HG02588 (cell line): ENCODE data around the gene MYO19.
"Not testable (repeated sequence)": the region's sequence is repeated elsewhere in the genome, so short reads cannot be mapped to it uniquely, and the experiment has no call there.

Source experiments
- ATAC-seq: cut with Tn5 transposase; IDR thresholded peaks from one replicate; pipeline ENCODE4 v1.9.1; 2021; ENCODE audit warnings: mild to moderate bottlenecking, moderate library complexity; ENCODE audit not compliant: unreplicated experiment

Gene MYO19

GRCh38 chr17:36500745-36501225, 33.9 kb downstream of the MYO19 start:
- ATAC-seq = no peak

DNA sequence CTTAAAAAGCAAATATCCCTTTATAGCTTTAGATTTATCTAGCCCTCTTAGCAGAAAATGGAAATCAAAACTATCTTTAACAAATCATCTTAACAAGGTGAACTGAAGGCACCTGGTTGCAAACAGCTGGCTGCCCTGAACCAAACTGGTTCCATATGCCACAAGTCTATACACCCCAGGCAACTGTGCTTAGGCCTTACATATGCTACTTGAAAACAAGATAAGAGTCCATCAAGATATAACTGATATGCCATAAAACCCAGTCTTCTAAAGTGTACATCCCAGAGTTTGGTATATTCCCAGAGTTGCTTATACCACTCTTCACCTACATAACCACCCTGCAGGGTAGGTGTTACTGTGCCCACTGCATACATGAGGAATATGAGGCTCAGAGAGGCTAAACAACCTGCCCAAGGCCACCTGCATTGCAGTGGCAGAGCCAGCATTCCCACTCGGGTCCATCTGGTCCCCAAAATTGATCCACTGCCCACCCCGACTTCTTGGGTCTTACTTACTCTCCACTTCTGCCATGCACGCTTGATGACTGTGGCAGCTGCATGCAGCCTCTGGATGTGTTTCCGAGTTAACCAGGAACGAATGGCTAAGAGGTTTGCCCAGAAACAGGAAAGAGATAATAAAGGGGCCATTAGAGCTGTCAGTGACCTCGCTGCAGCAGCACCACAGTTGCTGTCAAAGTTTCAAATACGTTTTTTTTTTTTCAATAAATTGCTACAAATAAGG, 35.9 kb downstream of the MYO19 start:
- no peak for ATAC-seq

GRCh38 chr17:36498155-36498554, 36.5 kb downstream of the MYO19 start:
- no peak for ATAC-seq

GRCh38 chr17:36496018-36496789, 38.5 kb downstream of the MYO19 start:
- no peak for ATAC-seq

DNA sequence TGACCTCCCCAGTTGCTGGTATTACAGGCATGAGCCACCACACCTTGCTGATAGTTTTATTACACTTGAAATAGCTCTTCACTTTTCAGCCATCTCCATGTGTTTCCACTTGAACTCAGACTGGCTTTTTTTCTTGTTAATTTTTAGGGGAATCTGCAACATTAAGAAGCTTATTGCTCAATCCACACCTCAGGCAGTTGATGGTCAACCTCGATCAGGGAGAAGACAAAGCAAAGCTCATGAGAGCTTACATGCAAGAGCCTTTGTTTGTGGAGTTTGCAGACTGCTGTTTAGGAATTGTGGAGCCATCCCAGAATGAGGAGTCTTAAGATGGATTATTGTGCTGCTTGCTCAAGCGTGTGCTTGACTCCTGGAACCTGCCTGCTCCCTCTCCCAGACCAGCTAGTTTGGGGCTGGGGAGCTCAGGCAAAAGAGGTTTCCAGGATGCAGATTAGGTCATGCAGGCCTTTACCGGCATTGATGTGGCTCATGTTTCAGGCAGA, 39.5 kb downstream of the MYO19 start:
- ATAC-seq = no peak

- no peak for ATAC-seq
Measured at GRCh38 chr17:36494674-36495073, 40.0 kb downstream of the MYO19 start.

DNA sequence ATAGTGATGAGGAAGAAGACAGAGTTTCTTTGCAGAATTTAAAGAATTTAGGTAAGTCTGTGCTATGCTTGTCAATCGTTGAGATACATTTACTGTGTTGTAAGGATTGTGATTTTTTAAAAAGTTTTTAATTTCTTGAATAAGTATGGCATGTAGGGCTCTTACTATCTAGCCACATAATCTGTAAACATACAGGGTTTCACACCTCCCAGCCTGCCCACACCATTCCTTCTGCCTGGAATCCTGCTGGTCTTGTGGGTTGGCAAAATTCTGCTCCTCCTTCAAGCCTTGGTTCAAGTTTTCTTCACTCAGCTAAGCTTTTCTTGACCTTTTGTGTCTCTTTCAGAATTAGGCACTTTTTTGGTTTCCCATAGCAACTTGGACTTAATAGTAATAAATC, 40.7 kb downstream of the MYO19 start:
- ATAC-seq = no peak

DNA sequence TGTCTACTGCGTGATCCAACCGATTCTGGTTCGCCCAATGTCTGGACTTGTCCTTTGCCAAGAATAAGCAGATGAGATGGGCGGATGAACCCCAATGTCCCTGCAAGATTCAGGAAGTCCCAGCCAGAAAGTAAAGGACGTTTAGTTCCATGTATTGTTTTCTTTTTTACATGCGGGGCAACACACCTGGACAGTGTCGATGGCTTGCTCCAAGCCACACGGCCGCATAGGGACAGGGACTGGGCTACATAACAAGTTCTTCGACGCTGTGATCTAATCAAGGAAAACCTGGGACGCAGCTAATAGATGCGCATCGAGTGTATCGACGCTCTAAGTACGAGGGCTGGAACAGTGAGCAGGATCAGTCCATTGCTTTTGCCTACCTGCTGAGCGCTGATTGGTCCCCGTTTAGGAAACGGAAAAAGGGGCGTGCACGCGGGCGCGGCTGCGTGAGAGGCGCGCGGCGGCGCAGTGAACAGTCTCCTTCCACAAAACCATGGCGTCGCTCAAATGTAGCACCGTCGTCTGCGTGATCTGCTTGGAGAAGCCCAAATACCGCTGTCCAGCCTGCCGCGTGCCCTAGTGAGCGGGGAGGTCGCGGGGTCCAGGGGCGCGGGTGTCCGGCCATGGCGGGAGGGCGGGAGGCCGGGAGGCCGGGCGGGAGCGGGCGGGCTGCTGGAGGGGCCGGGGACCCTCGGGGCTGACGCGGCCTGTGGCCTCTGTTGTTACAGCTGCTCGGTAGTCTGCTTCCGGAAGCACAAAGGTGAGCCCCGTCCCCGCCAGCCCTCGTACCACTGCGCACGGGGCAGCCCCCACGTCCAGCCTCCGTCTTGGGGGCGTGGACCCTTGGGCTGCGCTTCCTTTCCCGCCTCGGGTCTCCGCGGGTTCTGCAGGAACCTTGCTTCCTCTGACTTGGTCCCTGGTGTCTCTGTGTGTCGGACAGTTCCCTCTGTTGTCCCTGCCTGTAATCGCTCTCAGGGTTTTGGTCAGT, 48.2 kb downstream of the MYO19 start, which contains the start of gene ZNHIT3:
ZNHIT3 (plus strand) TSS at position 478 of the 991 bp plus-strand sequence; CDS start at position 497, 19 bp downstream.
- ATAC-seq = peak; percentile 92

DNA sequence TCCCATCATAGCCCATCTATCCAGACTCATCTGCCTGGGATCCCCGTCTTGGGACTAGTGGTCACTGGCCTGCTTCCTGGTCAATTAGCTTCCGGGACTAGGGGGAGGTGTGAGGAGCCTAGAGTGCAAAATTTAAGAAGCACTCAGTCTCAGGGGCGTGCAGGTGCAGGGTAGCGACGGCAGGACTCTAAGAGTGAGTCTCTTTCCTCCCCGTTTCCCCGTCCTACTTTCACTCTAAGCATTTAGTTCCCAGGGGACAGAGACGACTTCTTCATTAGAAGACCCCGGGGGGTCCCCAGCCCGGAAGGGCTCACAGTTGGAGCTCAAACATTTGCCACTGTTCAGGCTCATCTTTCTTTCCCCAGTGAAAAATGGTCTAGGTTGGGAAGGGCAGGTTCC, 48.9 kb downstream of the MYO19 start:
- no peak for ATAC-seq

GRCh38 chr17:36485027-36485426, 49.6 kb downstream of the MYO19 start:
- ATAC-seq = no peak

DNA sequence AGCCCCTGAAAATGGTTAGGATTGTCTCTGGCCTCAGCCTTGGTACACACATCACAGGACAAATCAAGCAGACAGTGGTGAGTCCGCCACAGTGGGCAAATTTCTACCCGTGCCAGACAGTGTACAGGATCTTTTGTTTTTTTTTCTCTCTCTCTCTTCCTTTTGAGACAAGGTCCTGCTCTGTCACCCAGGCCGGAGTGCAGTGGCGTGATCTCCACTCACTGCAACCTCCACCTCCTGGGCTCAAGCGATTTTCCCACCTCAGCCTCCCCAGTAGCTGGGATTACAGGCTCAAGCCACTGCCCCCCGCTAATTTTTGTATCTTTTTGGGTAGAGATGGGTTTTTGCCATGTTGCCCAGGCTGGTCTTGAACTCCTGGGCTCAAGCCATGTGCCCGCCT, 50.6 kb downstream of the MYO19 start:
- not testable (repeated sequence) for ATAC-seq

- no peak for ATAC-seq
Measured at GRCh38 chr17:36482611-36483504, 51.8 kb downstream of the MYO19 start.

- ATAC-seq = no peak
Measured at GRCh38 chr17:36481829-36482228, 52.8 kb downstream of the MYO19 start.

GRCh38 chr17:36475346-36475970, 59.2 kb downstream of the MYO19 start:
- ATAC-seq = no peak

- no peak for ATAC-seq
Measured at GRCh38 chr17:36474571-36474970, 60.1 kb downstream of the MYO19 start.

DNA sequence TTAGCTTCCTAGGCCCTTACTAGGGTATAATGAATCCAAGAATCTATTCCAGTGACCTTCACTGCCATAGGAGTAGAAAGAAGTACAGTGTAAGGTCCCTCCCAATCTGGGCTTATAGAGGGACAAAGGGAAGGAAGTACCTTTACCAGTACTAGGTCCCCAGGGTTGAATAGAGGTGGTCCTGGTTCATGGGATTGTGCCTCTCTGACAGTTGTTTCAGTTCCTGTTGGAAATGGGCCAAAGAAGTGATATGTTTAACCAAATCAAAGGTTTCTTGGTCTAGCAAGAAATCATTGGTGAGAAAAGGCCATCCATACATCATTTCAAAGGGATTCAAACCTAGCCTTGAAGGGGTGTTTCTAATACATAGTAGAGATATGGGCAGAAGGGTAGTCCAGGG, 64.2 kb downstream of the MYO19 start:
- no peak for ATAC-seq

- ATAC-seq = no peak
Measured at GRCh38 chr17:36469733-36470132, 64.9 kb downstream of the MYO19 start.

DNA sequence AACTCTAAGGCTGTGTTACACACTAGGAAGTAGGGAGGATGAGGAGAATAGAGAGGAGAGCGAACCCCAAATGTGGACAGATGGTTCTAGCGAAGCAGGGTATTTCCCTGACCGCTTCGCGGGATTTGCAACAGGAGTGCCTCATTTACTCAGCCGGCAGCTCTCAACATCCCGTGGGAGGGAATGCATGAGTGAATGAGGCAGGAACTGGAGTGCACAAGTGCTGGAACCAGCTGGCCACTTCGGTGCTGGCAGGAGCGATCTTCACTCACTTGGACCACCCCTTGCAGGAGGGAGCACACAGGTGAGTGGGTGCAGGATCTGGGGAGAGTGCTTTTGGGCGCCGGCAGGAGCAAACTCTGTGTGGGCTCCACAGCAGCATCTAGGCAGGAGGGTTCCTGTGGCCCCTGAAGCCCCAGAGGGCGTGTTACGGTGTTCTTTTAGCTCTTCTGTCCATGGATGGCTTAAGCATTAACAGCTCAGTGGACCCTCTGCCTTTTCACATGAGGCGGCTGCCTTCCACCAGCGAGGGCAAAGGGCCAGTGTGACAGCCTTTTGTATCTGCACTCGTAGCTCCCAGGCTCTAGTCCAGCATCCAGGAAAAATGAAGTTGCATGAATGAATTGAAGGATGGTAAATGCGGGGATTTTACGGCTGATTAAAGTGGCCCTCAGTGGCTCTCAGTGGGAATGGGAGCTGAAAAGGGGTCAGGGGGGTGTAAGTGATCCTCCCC, 65.6 kb downstream of the MYO19 start:
- ATAC-seq = no peak

- no peak for ATAC-seq
Measured at GRCh38 chr17:36464765-36465088, 69.9 kb downstream of the MYO19 start.
